HepG2 (cell line): Measurements from ENCODE around the gene POLR3F. TPM values are rescaled to one million over a fixed set of nuclear protein-coding genes. Genes with fewer than 3 reads are reported as not detected.

Experiments
- AFF4 ChIP-seq: sonication (generic); formaldehyde crosslinking; IDR thresholded peaks from 2 replicates; pipeline ENCODE4 v1.4.0; 2020; ENCODE audit warnings: missing genetic modification reagents
- ARHGAP35 ChIP-seq: sonication (generic); formaldehyde crosslinking; IDR thresholded peaks from 2 replicates; pipeline ENCODE4 v1.9.0; 2022; ENCODE audit warnings: mild to moderate bottlenecking, inconsistent platforms, moderate library complexity, missing genetic modification reagents, borderline replicate concordance
- CENPX ChIP-seq: sonication (generic); formaldehyde crosslinking; IDR thresholded peaks from 2 replicates; pipeline ENCODE4 v1.9.0; 2021; ENCODE audit warnings: mild to moderate bottlenecking, missing genetic modification reagents, moderate library complexity
- NKX3-1 ChIP-seq: sonication (generic); formaldehyde crosslinking; IDR thresholded peaks from 2 replicates; pipeline ENCODE4 v1.5.0; 2020; ENCODE audit warnings: missing genetic modification reagents
- NR2F6 ChIP-seq, 2 experiments: IDR thresholded peaks; 2 replicates each; pipeline ENCODE4 v1.6.1; 2016; ENCODE audit warnings: antibody characterized with exemption in 1 of 2, mild to moderate bottlenecking in 1 of 2
- PRDM15 ChIP-seq: sonication (generic); formaldehyde crosslinking; IDR thresholded peaks from 2 replicates; pipeline ENCODE4 v1.4.0; 2020; ENCODE audit warnings: missing genetic modification reagents
- SIX1 ChIP-seq: sonication (generic); formaldehyde crosslinking; IDR thresholded peaks from 2 replicates; pipeline ENCODE4 v1.4.0; 2020; ENCODE audit warnings: missing genetic modification reagents, borderline replicate concordance
- SRF ChIP-seq: IDR thresholded peaks from 2 replicates; pipeline ENCODE4 v1.6.1; 2011; ENCODE audit warnings: mild to moderate bottlenecking, low read depth, low read length, moderate library complexity
- STAT5B ChIP-seq: sonication (generic); formaldehyde crosslinking; IDR thresholded peaks from 2 replicates; pipeline ENCODE4 v1.4.0; 2020; ENCODE audit warnings: missing genetic modification reagents
- ZFP37 ChIP-seq: sonication (generic); formaldehyde crosslinking; IDR thresholded peaks from 2 replicates; pipeline ENCODE4 v1.4.0; 2020; ENCODE audit warnings: missing genetic modification reagents, borderline replicate concordance
- ZNF101 ChIP-seq: sonication (generic); formaldehyde crosslinking; IDR thresholded peaks from 2 replicates; pipeline ENCODE4 v1.4.0; 2020; ENCODE audit warnings: mild to moderate bottlenecking, low read depth, missing genetic modification reagents, borderline replicate concordance
- ZNF280D ChIP-seq: sonication (generic); formaldehyde crosslinking; IDR thresholded peaks from 2 replicates; pipeline ENCODE4 v1.5.1; 2020; ENCODE audit warnings: mild to moderate bottlenecking, missing genetic modification reagents
- ZNF331 ChIP-seq: sonication (generic); formaldehyde crosslinking; IDR thresholded peaks from 2 replicates; pipeline ENCODE4 v1.4.0; 2020; ENCODE audit warnings: missing genetic modification reagents
- ZNF496 ChIP-seq: sonication (generic); formaldehyde crosslinking; IDR thresholded peaks from 2 replicates; pipeline ENCODE4 v1.8.1; 2023; ENCODE audit warnings: mild to moderate bottlenecking, moderate library complexity, missing genetic modification reagents; ENCODE audit not compliant: insufficient replicate concordance
- ZNF556 ChIP-seq: sonication (generic); formaldehyde crosslinking; IDR thresholded peaks from 2 replicates; pipeline ENCODE4 v1.4.0; 2020; ENCODE audit warnings: mild to moderate bottlenecking, missing genetic modification reagents, borderline replicate concordance
- ZNF691 ChIP-seq: sonication (generic); formaldehyde crosslinking; IDR thresholded peaks from 2 replicates; pipeline ENCODE4 v1.4.0; 2020; ENCODE audit warnings: missing genetic modification reagents, low read depth, mild to moderate bottlenecking, borderline replicate concordance
- polyA plus RNA-seq, 8 experiments: library from polyadenylated mRNA; depleted of rRNA in 3 of 8; stranded (reverse) in 7 of 8; unstranded in 1 of 8; fragments of >200 nt; fragmentation: Illumina TruSeq in 4 of 8; extraction: Trizol in 4 of 8; gene quantifications; 2 replicates each; pipeline versions ENCODE4 v1.2.1 to v1.2.3, GENCODE V29; 2011 to 2016; ENCODE audit warnings: low read depth in 4 of 8, missing spikeins in 1 of 8, mixed read lengths in 1 of 8; ENCODE audit not compliant: insufficient read depth in 1 of 8
- total RNA-seq, 5 experiments: library from RNA; depleted of rRNA; stranded (reverse); fragments of >200 nt; fragmentation: Illumina TruSeq; extraction: Trizol; gene quantifications; 2 replicates each; pipeline ENCODE4 v1.2.3, GENCODE V29; 2016; ENCODE audit warnings: low read depth in 1 of 5

POLR3F gene
- total and polyA plus RNA-seq, 2 of the 13 experiments (the other 11 are each of a cell fraction or from before 2014, with no cell fraction given) = 11.7 to 25.5 TPM

- peak; percentile 74 for TF ChIP-seq PRDM15
- TF ChIP-seq STAT5B = 0 out of 2 replicates have a peak, but pooled peaks have one; percentile 34
- TF ChIP-seq ZNF691 = peak; percentile 92; the same call in 1 of the 2 replicates
- 0 out of 2 replicates have a peak, but pooled peaks have one; percentile 74 for TF ChIP-seq NKX3-1 (CRISPR knock-in tag)
- no peak for TF ChIP-seq ZNF101 (CRISPR knock-in tag)
- TF ChIP-seq SIX1 (CRISPR knock-in tag) = peak; percentile 45; the same call in 1 of the 2 replicates
- TF ChIP-seq ZNF331 = peak; percentile 98
- peak; percentile 98 for TF ChIP-seq ARHGAP35
- TF ChIP-seq SRF = peak; percentile 15; the same call in 1 of the 2 replicates
- no peak for TF ChIP-seq NR2F6 (IDR thresholded peaks at IDR 0.05)
- peak; percentile 50; the same call in 1 of the 2 replicates for TF ChIP-seq NR2F6 (CRISPR knock-in tag; IDR thresholded peaks at IDR 0.05)
- no peak for TF ChIP-seq ZNF496 (CRISPR knock-in tag)
- peak; percentile 70; the same call in 1 of the 2 replicates for TF ChIP-seq ZNF280D (CRISPR knock-in tag)
- TF ChIP-seq ZNF556 = peak; percentile 85; the same call in 1 of the 2 replicates
- no peak for TF ChIP-seq AFF4 (CRISPR knock-in tag)
- no peak for TF ChIP-seq CENPX (CRISPR knock-in tag)
- TF ChIP-seq ZFP37 (CRISPR knock-in tag) = peak; percentile 45; the same call in 1 of the 2 replicates
Observed at GRCh38 chr20:18496740-18497592, 29.8 kb downstream of the POLR3F start, which contains the start of gene RBBP9 (continued).
